ENCODE data around the gene FBLN2. TPM values are rescaled to one million over a fixed set of nuclear protein-coding genes. Genes with fewer than 3 reads are reported as not detected.

The FBLN2 gene
- total and polyA plus RNA-seq, 10 of the 15 experiments (the other 5 are each of a cell fraction or from before 2014, with no cell fraction given): 0.03 to 0.41 (median 0.12) TPM; not detected in 2

DNA sequence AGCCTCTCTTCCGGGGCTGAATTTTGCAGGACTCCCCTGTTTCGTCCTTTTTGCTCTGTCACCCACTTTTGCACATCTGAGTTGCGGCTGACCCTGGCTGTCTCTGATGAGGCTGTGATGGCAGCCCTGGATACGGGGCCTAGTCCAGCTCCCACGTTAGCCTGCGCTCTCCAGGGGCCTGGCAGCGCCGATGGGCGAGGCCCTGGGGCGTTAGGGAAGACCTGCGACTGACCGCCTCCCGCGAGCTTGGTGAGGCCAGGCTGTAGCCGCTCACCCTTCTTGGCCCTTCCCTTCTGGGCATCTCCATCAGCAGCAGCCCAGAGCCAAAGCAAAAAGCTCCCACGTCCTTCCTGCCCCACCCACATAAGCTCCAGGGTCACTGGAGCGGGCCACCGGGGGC, 85.2 kb downstream of the FBLN2 start:
- DNase-seq (ENCODE audit: low read depth, low spot score) (no peak), ATAC-seq (no peak), FAIRE-seq (no peak)
- H3K36me3 ChIP-seq (ENCODE audit: control insufficient read depth in 2 of 2, insufficient read depth in 2 of 2, low read length in 1 of 2): no peaks in the 10 kb centered on the region
- intact Hi-C loops (cut with micrococcal nuclease; ENCODE audit: unreplicated experiment) (no loop called here), in situ Hi-C loops (cut with MboI) (no loop called here)
- no peaks in the 10 kb centered on the region for H3K79me2 ChIP-seq (ENCODE audit: control insufficient read depth, insufficient read depth, low read length)
- TF ChIP-seq, protein P1, sequence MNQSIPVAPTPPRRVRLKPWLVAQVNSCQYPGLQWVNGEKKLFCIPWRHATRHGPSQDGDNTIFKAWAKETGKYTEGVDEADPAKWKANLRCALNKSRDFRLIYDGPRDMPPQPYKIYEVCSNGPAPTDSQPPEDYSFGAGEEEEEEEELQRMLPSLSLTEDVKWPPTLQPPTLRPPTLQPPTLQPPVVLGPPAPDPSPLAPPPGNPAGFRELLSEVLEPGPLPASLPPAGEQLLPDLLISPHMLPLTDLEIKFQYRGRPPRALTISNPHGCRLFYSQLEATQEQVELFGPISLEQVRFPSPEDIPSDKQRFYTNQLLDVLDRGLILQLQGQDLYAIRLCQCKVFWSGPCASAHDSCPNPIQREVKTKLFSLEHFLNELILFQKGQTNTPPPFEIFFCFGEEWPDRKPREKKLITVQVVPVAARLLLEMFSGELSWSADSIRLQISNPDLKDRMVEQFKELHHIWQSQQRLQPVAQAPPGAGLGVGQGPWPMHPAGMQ (IDR thresholded peaks at IDR 0.05; ENCODE audit: borderline replicate concordance): no peak
- TF ChIP-seq IKZF1 (conservative IDR thresholded peaks at IDR 0.05) (no peak), EGR1 (IDR thresholded peaks at IDR 0.05; ENCODE audit: borderline replicate concordance in 1 of 2, low read depth in 2 of 2, low read length in 2 of 2) (no peak), ZNF274 (IDR thresholded peaks at IDR 0.05; ENCODE audit: insufficient read depth, insufficient read length) (no peak), HDGF (IDR thresholded peaks at IDR 0.05) (no peak), JUND (IDR thresholded peaks at IDR 0.05; ENCODE audit: low read depth, low read length) (no peak), MEF2B (IDR thresholded peaks at IDR 0.05; ENCODE audit: partially characterized antibody, poor library complexity, severe bottlenecking) (no peak), POLR2A (IDR thresholded peaks at IDR 0.05; ENCODE audit: low read depth, low read length) (no peak)
- TF ChIP-seq, protein P2, sequence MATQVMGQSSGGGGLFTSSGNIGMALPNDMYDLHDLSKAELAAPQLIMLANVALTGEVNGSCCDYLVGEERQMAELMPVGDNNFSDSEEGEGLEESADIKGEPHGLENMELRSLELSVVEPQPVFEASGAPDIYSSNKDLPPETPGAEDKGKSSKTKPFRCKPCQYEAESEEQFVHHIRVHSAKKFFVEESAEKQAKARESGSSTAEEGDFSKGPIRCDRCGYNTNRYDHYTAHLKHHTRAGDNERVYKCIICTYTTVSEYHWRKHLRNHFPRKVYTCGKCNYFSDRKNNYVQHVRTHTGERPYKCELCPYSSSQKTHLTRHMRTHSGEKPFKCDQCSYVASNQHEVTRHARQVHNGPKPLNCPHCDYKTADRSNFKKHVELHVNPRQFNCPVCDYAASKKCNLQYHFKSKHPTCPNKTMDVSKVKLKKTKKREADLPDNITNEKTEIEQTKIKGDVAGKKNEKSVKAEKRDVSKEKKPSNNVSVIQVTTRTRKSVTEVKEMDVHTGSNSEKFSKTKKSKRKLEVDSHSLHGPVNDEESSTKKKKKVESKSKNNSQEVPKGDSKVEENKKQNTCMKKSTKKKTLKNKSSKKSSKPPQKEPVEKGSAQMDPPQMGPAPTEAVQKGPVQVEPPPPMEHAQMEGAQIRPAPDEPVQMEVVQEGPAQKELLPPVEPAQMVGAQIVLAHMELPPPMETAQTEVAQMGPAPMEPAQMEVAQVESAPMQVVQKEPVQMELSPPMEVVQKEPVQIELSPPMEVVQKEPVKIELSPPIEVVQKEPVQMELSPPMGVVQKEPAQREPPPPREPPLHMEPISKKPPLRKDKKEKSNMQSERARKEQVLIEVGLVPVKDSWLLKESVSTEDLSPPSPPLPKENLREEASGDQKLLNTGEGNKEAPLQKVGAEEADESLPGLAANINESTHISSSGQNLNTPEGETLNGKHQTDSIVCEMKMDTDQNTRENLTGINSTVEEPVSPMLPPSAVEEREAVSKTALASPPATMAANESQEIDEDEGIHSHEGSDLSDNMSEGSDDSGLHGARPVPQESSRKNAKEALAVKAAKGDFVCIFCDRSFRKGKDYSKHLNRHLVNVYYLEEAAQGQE (IDR thresholded peaks at IDR 0.05; ENCODE audit: low read depth, low read length): no peak
- TF ChIP-seq, protein P3, sequence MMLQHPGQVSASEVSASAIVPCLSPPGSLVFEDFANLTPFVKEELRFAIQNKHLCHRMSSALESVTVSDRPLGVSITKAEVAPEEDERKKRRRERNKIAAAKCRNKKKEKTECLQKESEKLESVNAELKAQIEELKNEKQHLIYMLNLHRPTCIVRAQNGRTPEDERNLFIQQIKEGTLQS (IDR thresholded peaks at IDR 0.05; ENCODE audit: borderline replicate concordance, extremely low read depth, low read depth, low read length): no peak
- no peak overlapping the region for H3K27ac ChIP-seq (ENCODE audit: control insufficient read depth, insufficient read depth)
- H3K27me3 ChIP-seq (replicated peaks in 1 of 2; ENCODE audit: control insufficient read depth in 2 of 2, insufficient read depth in 2 of 2, low read length in 1 of 2): no peaks in the 10 kb centered on the region; a peak in 1 of 4 replicates
- ChIA-PET RAD21 (ENCODE audit: unreplicated experiment) (no interaction called here), CTCF (interaction anchor here (1.1 kb wide), 1 partner anchor 78 kb away, joined by 3 read pairs; no protein-coding TSS in a partner anchor), POLR2A (interaction anchor here (0.6 kb wide), 1 partner anchor 419 kb away, joined by 4 read pairs; no protein-coding TSS in a partner anchor), SMC1A (ENCODE audit: uncharacterized antibody, unreplicated experiment) (no interaction called here)
- no peak overlapping the region for H3K9ac ChIP-seq (ENCODE audit: control insufficient read depth, insufficient read depth, low read length)
- no peaks in the 10 kb centered on the region for H3K4me1 ChIP-seq (ENCODE audit: control insufficient read depth, insufficient read depth, low read length)
- no peaks in the 10 kb centered on the region for H3K9me3 ChIP-seq (replicated peaks; ENCODE audit: control insufficient read depth, insufficient read depth, low read length)
- H4K20me1 ChIP-seq (ENCODE audit: control insufficient read depth, insufficient read depth): no peaks in the 10 kb centered on the region
- no TSS peak for BruUV-seq (replicated peaks)
- H3K4me2 ChIP-seq (ENCODE audit: control insufficient read depth, insufficient read depth): no peak overlapping the region
- WGBS (ENCODE audit: insufficient coverage, insufficient replicate concordance, low lambda C conversion rate, missing lambda C conversion rate): 25% methylated on average over 18 of the region's 18 CpGs
- no peak overlapping the region for H3K4me3 ChIP-seq
- H2AFZ ChIP-seq (ENCODE audit: control insufficient read depth, low read depth, low read length): no peak overlapping the region

Measured in GM12878 (cell line).